H1 (cell line): ENCODE results near the gene CHI3L2. TPM values are rescaled to one million over a fixed set of nuclear protein-coding genes. Genes with fewer than 3 reads are reported as not detected.

Source experiments
- CTCF ChIA-PET: fragments of 300-600 bp; sonication (Branson Sonifier 250); formaldehyde crosslinking; loops from one replicate; lab custom pipeline; 2021; ENCODE audit not compliant: partially characterized antibody; lab: Charles Lee
- POLR2A ChIA-PET: fragments of 300-600 bp; sonication (Branson Sonifier 250); formaldehyde crosslinking; loops from one replicate; lab custom pipeline; 2021; ENCODE audit warnings: inconsistent platforms; ENCODE audit not compliant: partially characterized antibody; lab: Charles Lee
- DNase-seq, 2 experiments: peaks; one replicate each; pipeline versions ENCODE4 v3.0.0 to v3.0.0-alpha.2; 2010 to 2022; ENCODE audit warnings: low spot score in 2 of 2, low read depth in 1 of 2, mixed read lengths in 1 of 2
- FAIRE-seq: peaks from 2 replicates; lab custom pipeline; 2011; peaks lifted over from hg19 to GRCh38; lab: Jason Lieb, UNC
- H2AFZ ChIP-seq: 2 replicates; pipeline ENCODE4 v1.8.1; 2012; ENCODE audit warnings: low read length, inconsistent platforms
- H2AK5ac ChIP-seq: 2 replicates; pipeline ENCODE4 v1.6.1; 2013; ENCODE audit warnings: low read depth, low read length
- H2BK120ac ChIP-seq: replicated peaks from 2 replicates; pipeline ENCODE3; 2013; ENCODE audit warnings: low read depth, low read length, inconsistent platforms
- H2BK12ac ChIP-seq: 2 replicates; pipeline ENCODE4 v1.6.1; 2013; ENCODE audit warnings: low read depth, low read length
- H2BK15ac ChIP-seq: 2 replicates; pipeline ENCODE4 v1.6.1; 2013; ENCODE audit warnings: low read length
- H2BK20ac ChIP-seq: 2 replicates; pipeline ENCODE4 v1.6.1; 2013; ENCODE audit warnings: low read length
- H2BK5ac ChIP-seq: 2 replicates; pipeline ENCODE4 v1.6.1; 2013; ENCODE audit warnings: low read depth, low read length
- H3K14ac ChIP-seq: 2 replicates; pipeline ENCODE4 v1.6.1; 2013; ENCODE audit warnings: inconsistent platforms; ENCODE audit not compliant: insufficient read length
- H3K18ac ChIP-seq: 2 replicates; pipeline ENCODE4 v1.6.1; 2013; ENCODE audit warnings: low read length; ENCODE audit errors: extremely low read depth
- H3K23ac ChIP-seq: 2 replicates; pipeline ENCODE4 v1.6.1; 2013; ENCODE audit warnings: inconsistent platforms; ENCODE audit not compliant: insufficient read length
- H3K23me2 ChIP-seq: 2 replicates; pipeline ENCODE4 v1.6.1; 2013; ENCODE audit warnings: low read depth, low read length
- H3K27ac ChIP-seq: 2 replicates; pipeline ENCODE4 v1.6.1; 2011; ENCODE audit warnings: low read depth, low read length, inconsistent platforms
- H3K27me3 ChIP-seq, 4 experiments: replicated peaks in 1 of 4; 1 replicate in 1 of 4; 2 replicates in 3 of 4; pipeline versions ENCODE4 v1.6.1 to v1.8.1; 2011 to 2013; ENCODE audit warnings: low read length in 3 of 4, mild to moderate bottlenecking in 3 of 4, inconsistent platforms in 2 of 4, mixed read lengths in 2 of 4, moderate library complexity in 1 of 4; ENCODE audit not compliant: control insufficient read depth in 3 of 4, insufficient read depth in 3 of 4; ENCODE audit errors: extremely low read depth in 1 of 4
- H3K36me3 ChIP-seq, 4 experiments: 2 replicates each; pipeline versions ENCODE4 v1.6.1 to v1.8.1; 2011 to 2013; ENCODE audit warnings: mild to moderate bottlenecking in 4 of 4, low read length in 3 of 4, moderate library complexity in 2 of 4, control low read depth in 1 of 4, inconsistent platforms in 1 of 4; ENCODE audit not compliant: insufficient read depth in 4 of 4, control insufficient read depth in 2 of 4
- H3K4ac ChIP-seq: replicated peaks from 2 replicates; pipeline ENCODE3; 2013; ENCODE audit warnings: low read length, low read depth, mixed read lengths, inconsistent platforms; ENCODE audit not compliant: insufficient read length
- H3K4me1 ChIP-seq, 4 experiments: replicated peaks in 1 of 4; 1 replicate in 1 of 4; 2 replicates in 3 of 4; pipeline versions ENCODE4 v1.6.1 to v1.8.1; 2011 to 2013; ENCODE audit warnings: low read length in 3 of 4, inconsistent platforms in 2 of 4, mixed read lengths in 1 of 4; ENCODE audit not compliant: insufficient read depth in 4 of 4, control insufficient read depth in 3 of 4
- H3K4me2 ChIP-seq, 2 experiments: 2 replicates each; pipeline versions ENCODE4 v1.6.1 to v1.8.1; 2011 to 2013; ENCODE audit warnings: low read depth in 2 of 2, low read length in 2 of 2, control low read depth in 1 of 2, inconsistent platforms in 1 of 2, mild to moderate bottlenecking in 1 of 2; ENCODE audit not compliant: insufficient read depth in 1 of 2
- H3K4me3 ChIP-seq, 4 experiments: fragments of 200-600, 300-600 bp in 1 of 4; sonication (generic), shearing (Covaris generic), sonication (Bioruptor Twin) in 1 of 4; 2 replicates each; pipeline versions ENCODE4 v1.5.1 to v1.8.1; 2011 to 2016; ENCODE audit warnings: low read length in 4 of 4, low read depth in 3 of 4, control low read depth in 2 of 4, inconsistent platforms in 2 of 4, mild to moderate bottlenecking in 2 of 4, mixed read lengths in 1 of 4, moderate library complexity in 1 of 4; ENCODE audit not compliant: insufficient read depth in 2 of 4; ENCODE audit errors: extremely low read depth in 1 of 4
- H3K56ac ChIP-seq: replicated peaks from 2 replicates; pipeline ENCODE3; 2013; ENCODE audit warnings: low read depth, mild to moderate bottlenecking, mixed read lengths, low read length, inconsistent platforms; ENCODE audit not compliant: insufficient read length
- H3K79me1 ChIP-seq: 2 replicates; pipeline ENCODE4 v1.6.1; 2013; ENCODE audit warnings: low read depth, low read length, control low read depth
- H3K79me2 ChIP-seq, 2 experiments: 2 replicates each; pipeline versions ENCODE4 v1.6.1 to v1.8.1; 2012 to 2013; ENCODE audit warnings: low read length in 2 of 2, mild to moderate bottlenecking in 2 of 2, inconsistent platforms in 1 of 2; ENCODE audit not compliant: insufficient read depth in 2 of 2, control insufficient read depth in 1 of 2
- H3K9ac ChIP-seq, 4 experiments: replicated peaks in 1 of 4; 1 replicate in 1 of 4; 2 replicates in 3 of 4; pipeline versions ENCODE4 v1.6.1 to v1.8.1; 2011 to 2013; ENCODE audit warnings: low read depth in 3 of 4, low read length in 3 of 4, control low read depth in 2 of 4, mild to moderate bottlenecking in 2 of 4, moderate library complexity in 2 of 4, inconsistent platforms in 1 of 4; ENCODE audit errors: extremely low read depth in 1 of 4
- H3K9me3 ChIP-seq, 2 experiments: 2 replicates each; pipeline versions ENCODE4 v1.6.1 to v1.8.1; 2012 to 2013; ENCODE audit warnings: mild to moderate bottlenecking in 2 of 2, moderate library complexity in 2 of 2, control low read depth in 1 of 2, inconsistent platforms in 1 of 2, low read depth in 1 of 2, low read length in 1 of 2, mixed read lengths in 1 of 2; ENCODE audit not compliant: insufficient read depth in 2 of 2
- H4K20me1 ChIP-seq, 2 experiments: replicated peaks in 1 of 2; 2 replicates each; pipeline versions ENCODE3 to v1.8.1; 2011 to 2013; ENCODE audit warnings: inconsistent platforms in 2 of 2, low read length in 2 of 2, mild to moderate bottlenecking in 1 of 2; ENCODE audit not compliant: insufficient read depth in 2 of 2, control insufficient read depth in 1 of 2
- H4K5ac ChIP-seq: 2 replicates; pipeline ENCODE4 v1.6.1; 2013; ENCODE audit warnings: low read length, low read depth, mixed read lengths, inconsistent platforms; ENCODE audit not compliant: insufficient read length
- H4K8ac ChIP-seq: 2 replicates; pipeline ENCODE4 v1.8.0; 2013; ENCODE audit warnings: mild to moderate bottlenecking, moderate library complexity, low read length, inconsistent platforms; ENCODE audit not compliant: insufficient read depth; ENCODE audit errors: extremely low read depth
- H4K91ac ChIP-seq: replicated peaks from 2 replicates; pipeline ENCODE3; 2013; ENCODE audit warnings: low read length, mixed read lengths, inconsistent platforms; ENCODE audit not compliant: insufficient read length
- ASH2L ChIP-seq: fragments of 200-600, 300-600 bp; sonication (generic); IDR thresholded peaks from one replicate; pipeline ENCODE4 v1.7.1; 2017; ENCODE audit warnings: low read length
- CHD1 ChIP-seq: IDR thresholded peaks from 2 replicates; pipeline ENCODE4 v1.6.1; 2012; ENCODE audit warnings: low read depth, low read length, improper control_type of control experiment
- CTBP2 ChIP-seq: IDR thresholded peaks from 2 replicates; pipeline ENCODE4 v1.7.0; 2011; ENCODE audit warnings: borderline replicate concordance, mild to moderate bottlenecking, moderate library complexity, mixed read lengths, low read length; ENCODE audit not compliant: insufficient read depth, insufficient read length
- GABPA ChIP-seq: IDR thresholded peaks from 2 replicates; pipeline ENCODE4 v1.6.1; 2011; ENCODE audit warnings: mild to moderate bottlenecking, low read length, moderate library complexity, borderline replicate concordance; ENCODE audit not compliant: insufficient read depth
- HDAC6 ChIP-seq: IDR thresholded peaks from one replicate; pipeline ENCODE4 v1.7.1; 2012; ENCODE audit warnings: low read depth, mild to moderate bottlenecking, inconsistent platforms, low read length, moderate library complexity
- KDM1A ChIP-seq: fragments of 200-600, 300-600 bp; sonication (generic); IDR thresholded peaks from 2 replicates; pipeline ENCODE4 v1.7.1; 2016; ENCODE audit warnings: mild to moderate bottlenecking, low read length, borderline replicate concordance
- POU5F1 ChIP-seq: IDR thresholded peaks from 2 replicates; pipeline ENCODE4 v1.6.1; 2011; ENCODE audit warnings: low read depth, mild to moderate bottlenecking, low read length, moderate library complexity
- SIRT6 ChIP-seq: IDR thresholded peaks from one replicate; pipeline ENCODE4 v1.7.1; 2012; ENCODE audit warnings: low read length, inconsistent platforms
- SP4 ChIP-seq: IDR thresholded peaks from 2 replicates; pipeline ENCODE4 v1.6.1; 2012; ENCODE audit warnings: low read length, inconsistent platforms
- TCF12 ChIP-seq: IDR thresholded peaks from 2 replicates; pipeline ENCODE4 v1.6.1; 2011; ENCODE audit warnings: low read depth, mild to moderate bottlenecking, low read length
- USF2 ChIP-seq: IDR thresholded peaks from 2 replicates; pipeline ENCODE4 v1.6.1; 2011; ENCODE audit warnings: low read length, improper control_type of control experiment
- WGBS, 2 experiments: shearing (Covaris generic) in 1 of 2; methylation state at CpG; one replicate each; pipeline versions ENCODE4 v1.1.6 to v1.1.7; 2013 to 2015; ENCODE audit warnings: low lambda C conversion rate in 2 of 2, mixed read lengths in 2 of 2, inconsistent platforms in 1 of 2, low coverage in 1 of 2, missing lambda C conversion rate in 1 of 2; ENCODE audit not compliant: insufficient replicate concordance in 2 of 2, insufficient coverage in 1 of 2, insufficient read length in 1 of 2; ENCODE audit errors: extremely low coverage in 1 of 2, missing lambda C conversion rate in 1 of 2; 5-methylcytosine and 5-hydroxymethylcytosine counted together
- polyA plus RNA-seq, 7 experiments: library from polyadenylated mRNA; depleted of rRNA in 3 of 7; stranded (reverse) in 5 of 7; unstranded in 2 of 7; fragments of >200 nt in 5 of 7; fragments of 200-250 nt in 2 of 7; gene quantifications; 1 replicate in 5 of 7; 2 replicates in 1 of 7; 4 replicates in 1 of 7; pipeline versions ENCODE4 v1.2.1 to v1.2.3, GENCODE V29; 2011 to 2013; ENCODE audit warnings: missing spikeins in 2 of 7, mixed read lengths in 2 of 7
- total RNA-seq: library from RNA; stranded (reverse); fragmentation: NEBNext Ultra II Directional; extraction: Animal tissue kit (Norgen Biotek cat#: 25700); gene quantifications from 2 replicates; pipeline ENCODE4 v1.2.1, GENCODE V29; 2021
- TF ChIP-seq, protein P1 (sequence below): IDR thresholded peaks from 2 replicates; pipeline ENCODE4 v1.6.1; 2012; ENCODE audit warnings: inconsistent platforms

The CHI3L2 gene
- total and polyA plus RNA-seq, 2 of the 8 experiments (the other 6 are each of a cell fraction or from before 2014, with no cell fraction given): not detected

- FAIRE-seq (no peak), DNase-seq (no peak)
- H3K27me3 ChIP-seq: no peaks in the 10 kb centered on the region
- POLR2A ChIA-PET: no interaction called here
- H4K20me1 ChIP-seq: no peaks in the 10 kb centered on the region
- H3K4ac ChIP-seq: no peak overlapping the region
- no peak overlapping the region for H2BK5ac ChIP-seq
- no peaks in the 10 kb centered on the region; a peak in 1 of 4 replicates for H3K9me3 ChIP-seq
- no peak overlapping the region for H4K8ac ChIP-seq
- no peak overlapping the region for H2AK5ac ChIP-seq
- H3K9ac ChIP-seq: no peak overlapping the region
- CTCF ChIA-PET: interaction anchor here (0.7 to 5.4 kb wide), 5 partner anchors 20 to 353 kb away, joined by 3 to 31 read pairs (median 3); no protein-coding TSS in a partner anchor
- no peaks in the 10 kb centered on the region for H3K79me2 ChIP-seq
- H2BK12ac ChIP-seq: no peak overlapping the region
- H3K4me2 ChIP-seq: no peak overlapping the region
- WGBS, 2 experiments: 72% methylated on average over 5 of the region's 5 CpGs; no CpG with 5 or more reads in 1 of the 2 experiments
- no peak overlapping the region for H4K91ac ChIP-seq
- no peak overlapping the region for H3K27ac ChIP-seq
- H3K36me3 ChIP-seq: no peaks in the 10 kb centered on the region
- no peak overlapping the region for H3K14ac ChIP-seq
- no peak overlapping the region for H3K56ac ChIP-seq
- no peak overlapping the region for H2BK15ac ChIP-seq
- H4K5ac ChIP-seq: no peak overlapping the region
- H3K23ac ChIP-seq: no peak overlapping the region
- H2BK120ac ChIP-seq: no peak overlapping the region
- no peak overlapping the region for H2AFZ ChIP-seq
- no peak overlapping the region for H3K18ac ChIP-seq
- peaks cover 0 to 9% (median 7%) of the 10 kb centered on the region in 4 experiments; a peak in 3 of 7 replicates for H3K4me1 ChIP-seq
- no peaks in the 10 kb centered on the region for H3K23me2 ChIP-seq
- H2BK20ac ChIP-seq: no peak overlapping the region
- no peaks in the 10 kb centered on the region for H3K79me1 ChIP-seq
- H3K4me3 ChIP-seq: no peak overlapping the region
- TF ChIP-seq SIRT6 (no peak), TCF12 (no peak), CHD1 (no peak), HDAC6 (no peak), POU5F1 (no peak), CTBP2 (no peak), ASH2L (no peak), SP4 (no peak), GABPA (no peak), USF2 (no peak), KDM1A (no peak)
- TF ChIP-seq, protein P1, sequence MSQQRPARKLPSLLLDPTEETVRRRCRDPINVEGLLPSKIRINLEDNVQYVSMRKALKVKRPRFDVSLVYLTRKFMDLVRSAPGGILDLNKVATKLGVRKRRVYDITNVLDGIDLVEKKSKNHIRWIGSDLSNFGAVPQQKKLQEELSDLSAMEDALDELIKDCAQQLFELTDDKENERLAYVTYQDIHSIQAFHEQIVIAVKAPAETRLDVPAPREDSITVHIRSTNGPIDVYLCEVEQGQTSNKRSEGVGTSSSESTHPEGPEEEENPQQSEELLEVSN: no peak
Observed at GRCh38 chr1:111217183-111217910, 10.2 kb upstream of the CHI3L2 start.
